Activated CD8-positive, alpha-beta T cell treated with anti-CD3 and anti-CD28 coated beads for 36 hours (primary cell): ENCODE measurements around the gene LRRC59. TPM values are rescaled to one million over a fixed set of nuclear protein-coding genes. Genes with fewer than 3 reads are reported as not detected.

Experiments
- ATAC-seq: fragments of 200-7000 bp; cut with Tn5 transposase; one replicate; pipeline ENCODE4 v1.10.0; 2021; ENCODE audit warnings: mild to moderate bottlenecking, moderate library complexity
- CTCF ChIA-PET: fragments of 350-600 bp; sonication (Branson Sonifier 250); formaldehyde crosslinking; loops from one replicate; lab custom pipeline; 2021; ENCODE audit warnings: antibody characterized with exemption; lab: Charles Lee
- POLR2A ChIA-PET: fragments of 350-600 bp; sonication (Branson Sonifier 250); formaldehyde crosslinking; loops from one replicate; lab custom pipeline; 2021; ENCODE audit warnings: antibody characterized with exemption; lab: Charles Lee
- DNase-seq: peaks from one replicate; pipeline ENCODE4 v3.0.0-alpha.2; 2020
- H3K27ac Mint-ChIP-seq: one replicate; pipeline ENCODE4 v1.8.0; 2021; ENCODE audit warnings: mild to moderate bottlenecking, mixed read lengths
- H3K27me3 Mint-ChIP-seq: one replicate; pipeline ENCODE4 v1.8.0; 2021; ENCODE audit warnings: mixed read lengths
- H3K36me3 Mint-ChIP-seq: one replicate; pipeline ENCODE4 v1.8.0; 2021; ENCODE audit warnings: low read depth, mixed read lengths
- H3K4me1 Mint-ChIP-seq: one replicate; pipeline ENCODE4 v1.8.0; 2021; ENCODE audit warnings: low read depth, mixed read lengths
- H3K4me3 Mint-ChIP-seq: one replicate; pipeline ENCODE4 v1.8.0; 2021; ENCODE audit warnings: mild to moderate bottlenecking, moderate library complexity, mixed read lengths
- H3K9me3 Mint-ChIP-seq: one replicate; pipeline ENCODE4 v1.8.0; 2021; ENCODE audit warnings: mixed read lengths
- intact Hi-C: fragments of 100-400 bp; cut with micrococcal nuclease; formaldehyde crosslinking; loops from one replicate; pipeline ENCODE4 v1.10.0; 2022
- total RNA-seq, 2 experiments: library from RNA; stranded (reverse); gene quantifications; one replicate each; pipeline ENCODE4 v1.2.3, GENCODE V29; 2021
- TF ChIP-seq, protein P1 (sequence below): fragments of 200-600 bp; IDR thresholded peaks from one replicate; pipeline ENCODE4 v1.8.0; 2022; ENCODE audit warnings: antibody characterized with exemption, mild to moderate bottlenecking

Gene LRRC59
- total RNA-seq, 2 experiments from 2014 or later, result 70.6 to 71.0 TPM

DNA sequence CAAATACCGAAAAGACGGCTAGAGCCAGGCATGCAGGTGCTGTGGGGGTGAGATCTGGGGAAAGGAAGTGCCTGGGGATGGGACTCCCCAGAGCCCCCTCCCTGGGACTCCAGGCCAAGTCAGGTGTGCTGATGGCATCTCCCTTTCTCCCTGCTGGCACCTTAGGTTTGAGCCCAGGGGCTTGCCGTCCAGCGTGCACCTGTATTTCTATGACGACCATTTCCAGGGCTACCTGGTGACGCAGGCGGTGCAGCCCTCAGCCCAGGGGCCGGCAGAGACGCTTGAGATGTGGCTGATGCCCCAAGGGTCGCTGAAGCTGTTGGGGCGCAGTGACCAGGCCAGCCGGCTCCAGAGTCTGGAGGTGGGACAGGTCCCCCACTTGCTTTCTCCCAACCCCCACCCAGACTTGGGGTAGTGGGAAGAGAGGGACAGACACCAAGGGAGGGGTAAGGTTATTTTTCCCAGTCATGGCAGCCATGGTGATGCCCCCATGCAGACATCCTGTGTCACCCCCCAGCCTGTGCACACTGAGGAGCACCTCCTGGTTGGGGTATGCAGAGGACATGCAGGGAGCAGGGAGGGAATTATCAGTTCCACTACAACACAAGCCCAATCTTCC lies 40.3 kb downstream of the LRRC59 start:
- TF ChIP-seq, protein P1, sequence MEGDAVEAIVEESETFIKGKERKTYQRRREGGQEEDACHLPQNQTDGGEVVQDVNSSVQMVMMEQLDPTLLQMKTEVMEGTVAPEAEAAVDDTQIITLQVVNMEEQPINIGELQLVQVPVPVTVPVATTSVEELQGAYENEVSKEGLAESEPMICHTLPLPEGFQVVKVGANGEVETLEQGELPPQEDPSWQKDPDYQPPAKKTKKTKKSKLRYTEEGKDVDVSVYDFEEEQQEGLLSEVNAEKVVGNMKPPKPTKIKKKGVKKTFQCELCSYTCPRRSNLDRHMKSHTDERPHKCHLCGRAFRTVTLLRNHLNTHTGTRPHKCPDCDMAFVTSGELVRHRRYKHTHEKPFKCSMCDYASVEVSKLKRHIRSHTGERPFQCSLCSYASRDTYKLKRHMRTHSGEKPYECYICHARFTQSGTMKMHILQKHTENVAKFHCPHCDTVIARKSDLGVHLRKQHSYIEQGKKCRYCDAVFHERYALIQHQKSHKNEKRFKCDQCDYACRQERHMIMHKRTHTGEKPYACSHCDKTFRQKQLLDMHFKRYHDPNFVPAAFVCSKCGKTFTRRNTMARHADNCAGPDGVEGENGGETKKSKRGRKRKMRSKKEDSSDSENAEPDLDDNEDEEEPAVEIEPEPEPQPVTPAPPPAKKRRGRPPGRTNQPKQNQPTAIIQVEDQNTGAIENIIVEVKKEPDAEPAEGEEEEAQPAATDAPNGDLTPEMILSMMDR, result no peak

DNA sequence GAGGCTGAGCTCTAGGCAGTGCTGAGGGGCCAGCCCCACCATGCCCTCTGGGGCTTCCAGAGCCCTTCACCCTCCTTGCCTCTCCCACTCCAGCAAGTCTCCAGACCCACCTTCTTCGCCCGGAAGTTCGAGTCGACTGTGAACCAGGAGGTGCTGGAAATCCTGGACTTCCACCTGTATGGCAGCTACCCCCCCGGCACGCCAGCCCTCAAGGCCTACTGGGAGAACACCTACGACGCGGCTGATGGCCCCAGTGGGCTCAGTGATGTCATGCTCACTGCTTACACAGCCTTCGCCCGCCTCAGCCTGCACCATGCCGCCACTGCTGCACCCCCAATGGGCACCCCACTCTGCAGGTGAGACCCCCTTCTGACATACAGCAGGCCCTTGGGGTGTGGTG lies 40.9 kb downstream of the LRRC59 start:
- TF ChIP-seq, protein P1, result no peak
- no peaks in the 10 kb centered on the region for H3K27me3 Mint-ChIP-seq
- peaks cover 5% of the 10 kb centered on the region for H3K4me1 Mint-ChIP-seq
- H3K4me3 Mint-ChIP-seq, result no peak overlapping the region
- no peak for DNase-seq
- intact Hi-C loops, result no loop called here
- no peaks in the 10 kb centered on the region for H3K9me3 Mint-ChIP-seq
- ChIA-PET POLR2A (interaction anchor here (1.2 to 2.3 kb wide), 2 partner anchors 9 to 10 kb away, joined by 3 to 9 read pairs; partner anchors contain the start of gene XYLT2), CTCF (no interaction called here)
- H3K36me3 Mint-ChIP-seq, result peaks cover 20% of the 10 kb centered on the region
- ATAC-seq, result no peak
- H3K27ac Mint-ChIP-seq, result no peak overlapping the region

More for the DNA sequence above, 40.3 kb downstream of the LRRC59 start:
- H3K9me3 Mint-ChIP-seq, result no peaks in the 10 kb centered on the region
- no peak for DNase-seq
- POLR2A ChIA-PET, result interaction anchor here (1.2 to 8.1 kb wide), 2 partner anchors 9 kb away, joined by 3 to 69 read pairs; partner anchors contain the start of gene XYLT2
- no peak overlapping the region for H3K4me3 Mint-ChIP-seq
- H3K36me3 Mint-ChIP-seq, result peaks cover 20% of the 10 kb centered on the region
- CTCF ChIA-PET, result no interaction called here
- ATAC-seq, result no peak
- H3K27ac Mint-ChIP-seq, result no peak overlapping the region
- peaks cover 8% of the 10 kb centered on the region for H3K4me1 Mint-ChIP-seq
- intact Hi-C loops, result no loop called here
- H3K27me3 Mint-ChIP-seq, result no peaks in the 10 kb centered on the region

DNA sequence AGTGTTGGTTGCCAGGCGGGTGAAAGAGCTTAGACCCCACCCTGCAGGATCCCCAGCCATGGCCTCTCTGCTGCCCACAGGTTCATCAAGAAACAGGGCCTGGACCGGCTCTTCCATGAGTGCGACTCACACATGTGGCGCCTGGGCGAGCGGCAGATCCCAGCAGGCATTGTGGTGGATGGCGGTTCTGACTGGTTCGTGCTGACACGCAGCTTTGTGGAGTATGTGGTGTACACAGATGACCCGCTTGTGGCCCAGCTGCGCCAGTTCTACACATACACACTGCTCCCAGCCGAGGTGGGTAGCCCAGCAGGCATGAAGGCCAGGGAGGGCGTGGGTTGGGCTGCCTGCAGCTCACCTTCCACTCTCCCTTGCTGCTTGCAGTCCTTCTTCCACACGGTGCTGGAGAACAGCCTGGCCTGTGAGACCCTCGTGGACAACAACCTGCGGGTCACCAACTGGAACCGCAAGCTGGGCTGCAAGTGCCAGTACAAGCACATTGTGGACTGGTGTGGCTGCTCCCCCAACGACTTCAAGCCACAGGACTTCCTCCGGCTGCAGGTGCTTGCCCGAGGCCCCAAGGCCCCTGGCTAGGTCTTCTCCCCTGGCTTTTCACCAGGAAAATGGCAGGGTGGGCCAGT lies 41.5 kb downstream of the LRRC59 start:
- H3K36me3 Mint-ChIP-seq, result peaks cover 20% of the 10 kb centered on the region
- no peak for ATAC-seq
- H3K9me3 Mint-ChIP-seq, result no peaks in the 10 kb centered on the region

DNA sequence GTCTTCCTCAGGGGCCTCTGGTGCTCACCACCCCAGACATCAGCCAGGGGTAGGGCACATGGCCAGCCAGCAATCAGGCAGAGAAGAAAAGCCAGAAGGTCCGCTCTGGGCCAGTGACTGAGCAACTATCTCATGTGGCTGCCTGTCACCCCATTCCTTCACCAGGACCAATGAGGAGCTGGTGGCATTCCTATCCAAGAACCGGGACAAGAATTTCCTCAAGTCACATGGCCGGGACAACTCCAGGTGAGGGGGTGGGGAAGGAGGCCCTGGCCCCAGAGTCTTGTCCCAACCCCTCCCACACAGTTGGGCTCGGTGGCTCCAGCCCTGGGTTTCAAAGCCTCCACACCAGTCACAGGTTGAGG lies 42.0 kb downstream of the LRRC59 start:
- no peak for DNase-seq
- intact Hi-C loops, result no loop called here
- Mint-ChIP-seq H3K4me1 (peaks cover 4% of the 10 kb centered on the region), H3K27me3 (no peaks in the 10 kb centered on the region), H3K9me3 (no peaks in the 10 kb centered on the region), H3K4me3 (no peak overlapping the region), H3K36me3 (peaks cover 20% of the 10 kb centered on the region), H3K27ac (no peak overlapping the region)
- no peak for ATAC-seq
- ChIA-PET CTCF (no interaction called here), POLR2A (interaction anchor here (1.1 to 2.3 kb wide), 3 partner anchors 9 to 30 kb away, joined by 3 to 9 read pairs (median 6); partner anchors contain the start of genes EME1, MRPL27 and XYLT2)
- TF ChIP-seq, protein P1, result no peak

More for the DNA sequence above, 41.5 kb downstream of the LRRC59 start:
- Mint-ChIP-seq H3K4me1 (peaks cover 5% of the 10 kb centered on the region), H3K27ac (no peak overlapping the region), H3K27me3 (no peaks in the 10 kb centered on the region), H3K4me3 (no peak overlapping the region)
- TF ChIP-seq, protein P1, result no peak
- intact Hi-C loops, result no loop called here
- CTCF ChIA-PET, result no interaction called here
- POLR2A ChIA-PET, result interaction anchor here (1.1 to 2.3 kb wide), 4 partner anchors 9 to 30 kb away, joined by 3 to 9 read pairs (median 4); partner anchors contain the start of genes EME1, MRPL27 and XYLT2
- no peak for DNase-seq

DNA sequence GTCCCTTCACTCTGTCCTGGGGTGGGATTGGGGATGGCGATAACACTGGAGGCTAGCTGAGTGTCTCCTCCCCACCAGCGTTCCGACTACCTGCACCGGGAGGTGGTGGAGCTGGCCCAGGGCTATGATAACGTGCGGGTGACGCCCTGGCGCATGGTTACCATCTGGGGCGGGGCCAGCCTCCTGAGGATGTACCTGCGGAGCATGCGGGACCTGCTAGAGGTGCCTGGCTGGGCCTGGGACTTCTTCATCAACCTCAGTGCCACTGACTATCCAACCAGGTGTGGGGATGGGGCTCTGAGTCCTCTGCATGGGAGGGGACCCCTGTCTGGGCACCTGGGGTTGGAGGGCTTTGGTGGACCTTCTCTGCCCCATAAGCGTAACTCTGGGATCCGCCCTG lies 42.5 kb downstream of the LRRC59 start:
- intact Hi-C loops, result no loop called here
- no peak for DNase-seq
- POLR2A ChIA-PET, result interaction anchor here (1.0 to 2.3 kb wide), 5 partner anchors 8 to 202 kb away, joined by 3 to 9 read pairs (median 3); partner anchors contain the start of genes EME1, MRPL27 and XYLT2
- TF ChIP-seq, protein P1, result no peak
- Mint-ChIP-seq H3K27ac (no peak overlapping the region), H3K9me3 (no peaks in the 10 kb centered on the region), H3K4me1 (peaks cover 4% of the 10 kb centered on the region), H3K36me3 (peaks cover 20% of the 10 kb centered on the region), H3K27me3 (no peaks in the 10 kb centered on the region), H3K4me3 (no peak overlapping the region)
- CTCF ChIA-PET, result interaction anchor here (1.2 kb wide), 1 partner anchor 26 kb away, joined by 3 read pairs; no protein-coding TSS in a partner anchor
- ATAC-seq, result no peak
